ENCODE measurements around the gene IFNG-AS1.

Gene IFNG-AS1

GRCh38 chr12:68036642-68037041 lies 47.4 kb downstream of the IFNG-AS1 start:
- DNase-seq (ENCODE audit: low read depth in 1 of 2, low spot score in 1 of 2): no peak

- DNase-seq (ENCODE audit: low read depth in 1 of 2, low spot score in 1 of 2): no peak
Observed at GRCh38 chr12:68037616-68038255, 48.5 kb downstream of the IFNG-AS1 start.

GRCh38 chr12:68038650-68039049 lies 49.4 kb downstream of the IFNG-AS1 start:
- no peak for DNase-seq (ENCODE audit: low read depth in 1 of 2, low spot score in 1 of 2)

GRCh38 chr12:68040450-68041075 lies 51.3 kb downstream of the IFNG-AS1 start:
- DNase-seq (ENCODE audit: low read depth in 1 of 2, low spot score in 1 of 2): peak; percentile 10 to 32

GRCh38 chr12:68042212-68042699 lies 53.0 kb downstream of the IFNG-AS1 start:
- no peak for DNase-seq (ENCODE audit: low read depth in 1 of 2, low spot score in 1 of 2)

- DNase-seq (ENCODE audit: low read depth in 1 of 2, low spot score in 1 of 2): no peak
Observed at GRCh38 chr12:68043435-68043834, 54.2 kb downstream of the IFNG-AS1 start.

GRCh38 chr12:68048648-68049297 lies 59.5 kb downstream of the IFNG-AS1 start:
- DNase-seq (ENCODE audit: low read depth in 1 of 2, low spot score in 1 of 2): no peak

- no peak for DNase-seq (ENCODE audit: low read depth in 1 of 2, low spot score in 1 of 2)
Observed at GRCh38 chr12:68056300-68056699, 67.1 kb downstream of the IFNG-AS1 start.

GRCh38 chr12:68063900-68064590 lies 74.8 kb downstream of the IFNG-AS1 start:
- no peak for DNase-seq (ENCODE audit: low read depth in 1 of 2, low spot score in 1 of 2)

- no peak for DNase-seq (ENCODE audit: low read depth in 1 of 2, low spot score in 1 of 2)
Observed at GRCh38 chr12:68065163-68065562, 75.9 kb downstream of the IFNG-AS1 start.

GRCh38 chr12:68065687-68066086 lies 76.4 kb downstream of the IFNG-AS1 start:
- DNase-seq (ENCODE audit: low read depth in 1 of 2, low spot score in 1 of 2): no peak

GRCh38 chr12:68067762-68068376 lies 78.6 kb downstream of the IFNG-AS1 start:
- no peak for DNase-seq (ENCODE audit: low read depth in 1 of 2, low spot score in 1 of 2)

- DNase-seq (ENCODE audit: low read depth in 1 of 2, low spot score in 1 of 2): no peak
Observed at GRCh38 chr12:68069275-68069674, 80.0 kb downstream of the IFNG-AS1 start.

All from stimulated activated CD4-positive, alpha-beta T cell treated with anti-CD3 and anti-CD28 coated beads, Interleukin-15, amount 100 ng/mL, for 1 hour (primary cell).